SK-MEL-5 (cell line): ENCODE data around the gene SLC30A4. TPM values are rescaled to one million over a fixed set of nuclear protein-coding genes. Genes with fewer than 3 reads are reported as not detected.

ENCODE experiments used
- DNase-seq: peaks from one replicate; pipeline ENCODE4 v3.0.0-alpha.2; 2016; ENCODE audit warnings: low read depth, low spot score
- in situ Hi-C: cut with HindIII; loops from 2 replicates; pipeline ENCODE4 v1.10.0; 2016; ENCODE audit warnings: low sequenced_read_pairs, high pct_unique_total_duplicates, low pct_unique_long_range_greater_than_20kb
- small RNA-seq, 2 experiments: library from RNA; depleted of rRNA; stranded (forward); fragments of <200 nt; gene quantifications; one replicate each; pipeline ENCODE3, GENCODE V24; 2014
- total RNA-seq: library from RNA; depleted of rRNA; stranded (reverse); fragments of >200 nt; shearing (Covaris generic); gene quantifications from 2 replicates; pipeline ENCODE4 v1.2.3, GENCODE V29; 2014; rRNA removed

SLC30A4 gene
- total RNA-seq, 1 experiment from 2014 or later = 4.3 TPM

GRCh38 chr15:45435124-45435903 is 87.2 kb downstream of the SLC30A4 start:
- no peak for DNase-seq
- in situ Hi-C loops = no loop called here

GRCh38 chr15:45434078-45434567 is 88.4 kb downstream of the SLC30A4 start:
- in situ Hi-C loops = no loop called here
- no peak for DNase-seq

GRCh38 chr15:45431511-45431910 is 91.0 kb downstream of the SLC30A4 start:
- DNase-seq = no peak

GRCh38 chr15:45429941-45430792 is 92.4 kb downstream of the SLC30A4 start:
- peak; percentile 57 for DNase-seq
- in situ Hi-C loops = no loop called here

More at GRCh38 chr15:45431511-45431910, 91.0 kb downstream of the SLC30A4 start:
- in situ Hi-C loops = no loop called here

Small RNA genes within 50 kb of the gene (small RNA-seq; reads per million reads assigned to genes)
- gene DPPA5P2 = 0 reads per million in 2 experiments
- gene SNORA41B = 0 reads per million in 2 experiments

Other genes starting within 250 kb of the SLC30A4 start
- gene GATM, start 144.2 kb downstream of the SLC30A4 start, total RNA-seq = 0.85 and 2.9 TPM in 2 replicates
- 64.4 and 68.8 TPM in 2 replicates for gene BLOC1S6, start 64.6 kb upstream of the SLC30A4 start, total RNA-seq
- 13.4 and 15.0 TPM in 2 replicates for gene SQOR, start 112.3 kb upstream of the SLC30A4 start, total RNA-seq